Stimulated activated CD8-positive, alpha-beta memory T cell treated with anti-CD3 and anti-CD28 coated beads, Interleukin-4, amount 100 ng/mL, for 1 hour (primary cell): Measurements from ENCODE around the gene CSGALNACT2.

Experiments used
- DNase-seq, 2 donors: peaks; one replicate each; pipeline ENCODE4 v3.0.0-alpha.2; 2020; ENCODE audit warnings: low read depth in 2 of 2, low spot score in 1 of 2

CSGALNACT2 gene

GRCh38 chr10:43112608-43112961 lies 25.7 kb upstream of the CSGALNACT2 start:
- no peak for DNase-seq

GRCh38 chr10:43113201-43114087 lies 24.8 kb upstream of the CSGALNACT2 start:
- DNase-seq: no peak

- no peak for DNase-seq
Observed at GRCh38 chr10:43114088-43114742, 24.0 kb upstream of the CSGALNACT2 start.

GRCh38 chr10:43114743-43115611 lies 23.3 kb upstream of the CSGALNACT2 start:
- DNase-seq: no peak

GRCh38 chr10:43115881-43116595 lies 22.2 kb upstream of the CSGALNACT2 start:
- DNase-seq: no peak

- no peak for DNase-seq
Observed at GRCh38 chr10:43116596-43116995, 21.6 kb upstream of the CSGALNACT2 start.

- DNase-seq: no peak
Observed at GRCh38 chr10:43117031-43117776, 21.0 kb upstream of the CSGALNACT2 start.

GRCh38 chr10:43117777-43118583 lies 20.3 kb upstream of the CSGALNACT2 start:
- DNase-seq: no peak

GRCh38 chr10:43118631-43119415 lies 19.4 kb upstream of the CSGALNACT2 start:
- no peak for DNase-seq

- no peak for DNase-seq
Observed at GRCh38 chr10:43119416-43120115, 18.7 kb upstream of the CSGALNACT2 start.

- no peak for DNase-seq
Observed at GRCh38 chr10:43120116-43120928, 17.9 kb upstream of the CSGALNACT2 start.

GRCh38 chr10:43120929-43121314 lies 17.3 kb upstream of the CSGALNACT2 start:
- no peak for DNase-seq

GRCh38 chr10:43121444-43121843 lies 16.8 kb upstream of the CSGALNACT2 start:
- DNase-seq: no peak

- no peak for DNase-seq
Observed at GRCh38 chr10:43122096-43122495, 16.1 kb upstream of the CSGALNACT2 start.

GRCh38 chr10:43122826-43123225 lies 15.4 kb upstream of the CSGALNACT2 start:
- no peak for DNase-seq

GRCh38 chr10:43123361-43124093 lies 14.7 kb upstream of the CSGALNACT2 start:
- DNase-seq: no peak
